EL (cell line): Measurements from ENCODE around the gene ARNT2.
"Not testable (repeated sequence)": the region's sequence is repeated elsewhere in the genome, so short reads cannot be mapped to it uniquely, and the experiment has no call there.

Experiments used
- DNase-seq: peaks from one replicate; pipeline ENCODE4 v3.0.0-alpha.2; 2016

Gene ARNT2

DNA sequence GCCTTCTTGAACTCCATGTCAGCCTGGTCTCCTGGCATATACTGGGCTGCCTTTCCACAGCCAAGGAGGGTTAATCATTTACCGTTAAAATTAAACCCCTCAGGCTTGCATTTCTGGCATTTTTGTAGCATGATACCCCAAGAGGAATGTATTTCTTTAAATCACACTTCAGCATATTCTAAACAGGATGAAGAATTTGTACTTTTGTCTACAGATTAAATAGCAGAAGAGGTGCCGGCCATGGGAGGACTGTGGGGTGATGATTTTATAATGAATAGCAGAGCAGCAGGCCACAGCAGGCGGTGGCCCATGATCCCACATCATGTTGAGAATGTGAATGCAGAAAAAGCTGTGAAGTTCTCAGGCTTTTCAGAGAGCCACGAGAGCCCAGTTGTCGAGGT, 90.2 kb downstream of the ARNT2 start:
- peak; percentile 96 for DNase-seq

DNA sequence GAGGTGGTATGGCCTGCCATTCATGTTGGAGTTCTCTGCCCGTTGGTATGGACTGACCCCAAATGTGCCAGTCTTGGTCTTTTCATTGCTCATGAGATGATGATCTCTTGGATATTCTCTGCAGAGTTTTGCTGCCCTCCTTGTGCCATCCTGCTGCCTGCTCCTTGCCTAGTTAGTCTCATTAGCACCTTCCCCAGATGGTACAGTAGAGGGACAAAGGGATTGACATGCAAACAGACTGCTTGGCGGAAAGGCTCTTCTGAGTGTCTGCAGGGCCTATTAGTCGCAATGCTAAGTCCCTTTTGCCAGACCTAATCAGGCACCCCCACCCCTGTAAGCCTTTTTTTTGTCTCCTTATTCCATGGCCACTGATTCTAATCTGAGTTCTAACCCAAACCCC, 90.6 kb downstream of the ARNT2 start:
- DNase-seq = no peak

DNA sequence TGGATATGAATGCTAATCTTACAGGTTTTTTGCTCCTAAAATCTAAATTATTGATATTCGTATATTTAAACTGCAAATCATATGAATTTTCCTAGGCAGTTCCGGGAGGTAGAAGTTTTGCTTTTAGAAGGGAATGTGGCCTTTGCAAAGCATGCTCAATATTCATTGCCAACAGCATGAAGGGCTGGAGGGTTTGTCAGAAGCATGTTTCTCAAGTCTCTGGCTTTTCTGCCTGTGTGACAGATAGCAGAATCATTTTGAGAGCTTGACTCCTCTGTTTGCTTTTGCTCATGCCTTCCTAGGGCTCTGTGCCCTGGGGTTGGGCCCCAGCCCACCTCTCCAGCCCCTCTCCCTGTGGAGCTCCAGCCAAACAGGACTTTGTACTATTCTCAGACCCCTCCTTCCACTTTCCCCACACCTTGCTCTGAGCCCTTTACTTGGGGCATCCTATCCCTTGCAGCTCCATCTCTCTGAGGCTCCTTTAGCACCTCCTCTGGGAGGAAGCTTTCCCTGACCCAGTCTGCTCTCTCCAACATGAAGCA, 91.3 kb downstream of the ARNT2 start:
- no peak for DNase-seq

DNA sequence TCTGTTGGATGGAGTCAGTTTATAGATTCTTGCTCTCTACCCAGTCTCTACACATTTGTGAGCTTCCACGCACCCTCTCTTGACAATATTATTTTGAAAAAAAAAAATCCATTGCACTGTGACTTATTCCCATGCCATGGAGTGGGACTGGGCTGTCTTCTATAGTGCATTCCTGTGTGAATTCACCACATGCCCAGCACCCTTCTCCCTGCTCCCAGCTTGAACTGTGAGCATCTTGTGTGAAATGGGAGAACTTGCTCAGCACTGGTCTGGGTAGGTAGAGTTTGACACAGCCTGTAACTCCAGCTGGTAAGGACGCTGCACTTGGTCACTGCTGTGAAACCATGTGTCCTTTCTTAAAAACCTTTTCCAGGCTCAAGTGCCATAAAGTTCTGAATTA, 91.9 kb downstream of the ARNT2 start:
- no peak for DNase-seq

DNA sequence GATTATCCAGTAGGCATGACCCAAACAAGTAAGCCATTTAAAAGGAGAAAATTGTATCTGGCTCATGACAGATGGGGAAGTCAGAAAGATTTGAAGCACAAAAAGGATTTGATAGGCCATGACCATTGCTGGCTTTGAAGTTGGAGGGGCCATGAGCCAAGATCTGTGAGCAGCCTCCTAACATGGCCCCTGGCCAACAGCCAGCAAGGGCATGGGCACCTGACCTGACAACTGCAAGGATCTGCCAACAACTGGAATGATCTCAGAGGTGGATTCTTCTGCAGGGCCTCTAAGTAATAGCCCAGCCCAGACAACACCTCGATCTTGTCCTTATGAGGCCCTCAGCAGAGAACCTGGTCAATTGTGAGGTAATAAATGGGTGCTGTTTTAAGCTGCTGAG, 93.0 kb downstream of the ARNT2 start:
- no peak for DNase-seq

DNA sequence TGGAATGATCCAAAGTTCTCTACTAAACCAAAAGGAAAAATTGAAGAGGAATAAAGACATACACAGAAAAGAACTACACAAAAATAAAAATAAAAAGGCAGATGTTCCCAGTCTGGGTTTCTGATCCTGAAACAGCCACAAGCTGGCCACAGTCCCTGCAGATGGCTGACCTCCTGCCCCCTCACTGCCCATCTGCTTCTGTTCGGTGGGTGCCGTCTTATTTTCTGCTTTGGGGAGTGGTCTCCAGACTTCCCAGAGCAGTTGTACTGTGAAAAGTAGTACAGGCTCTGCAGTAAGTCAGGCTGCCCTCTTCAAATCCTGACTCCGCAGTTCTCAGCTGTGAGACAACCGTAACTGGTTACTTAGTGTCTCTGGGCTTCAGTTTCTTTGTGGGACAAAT, 94.5 kb downstream of the ARNT2 start:
- no peak for DNase-seq

DNA sequence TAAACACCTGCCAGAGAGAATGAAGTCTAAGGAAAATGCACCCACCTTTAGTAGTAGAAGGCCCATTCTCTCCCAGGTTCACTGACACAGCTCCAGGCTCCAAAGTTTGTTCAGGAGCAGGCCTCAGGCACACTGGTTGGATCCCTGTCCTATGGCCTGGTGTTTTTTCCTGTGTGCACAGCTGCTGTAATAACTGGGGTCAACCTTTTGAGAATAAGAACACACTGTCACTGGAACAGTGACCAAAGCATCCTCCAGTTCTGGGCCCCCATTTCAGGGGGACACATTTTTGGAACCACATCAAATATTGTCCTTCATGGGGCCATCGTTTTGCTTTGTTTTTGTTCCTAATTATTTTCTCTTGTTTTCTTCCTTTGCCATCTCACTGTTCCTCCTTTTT, 95.8 kb downstream of the ARNT2 start:
- no peak for DNase-seq

DNA sequence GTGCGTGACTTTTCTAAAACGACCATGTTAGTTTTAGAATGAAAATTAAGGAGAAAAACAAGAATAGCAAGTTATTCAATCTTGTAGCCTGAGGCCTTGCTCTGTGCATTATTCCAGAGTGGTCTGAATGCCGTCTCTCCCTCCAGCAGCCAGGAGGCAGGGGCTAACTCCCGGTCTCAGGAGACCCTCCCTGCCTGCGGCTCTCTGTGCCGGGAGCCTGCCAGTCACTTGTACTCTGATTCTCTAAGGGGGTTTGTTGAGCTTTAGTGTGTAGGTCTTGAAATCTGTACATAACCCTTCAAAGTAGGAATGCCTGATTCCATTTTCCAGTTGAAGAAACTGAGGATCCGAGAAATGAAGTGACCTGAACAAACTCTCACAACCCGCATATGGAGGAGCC, 97.3 kb downstream of the ARNT2 start:
- DNase-seq = no peak

DNA sequence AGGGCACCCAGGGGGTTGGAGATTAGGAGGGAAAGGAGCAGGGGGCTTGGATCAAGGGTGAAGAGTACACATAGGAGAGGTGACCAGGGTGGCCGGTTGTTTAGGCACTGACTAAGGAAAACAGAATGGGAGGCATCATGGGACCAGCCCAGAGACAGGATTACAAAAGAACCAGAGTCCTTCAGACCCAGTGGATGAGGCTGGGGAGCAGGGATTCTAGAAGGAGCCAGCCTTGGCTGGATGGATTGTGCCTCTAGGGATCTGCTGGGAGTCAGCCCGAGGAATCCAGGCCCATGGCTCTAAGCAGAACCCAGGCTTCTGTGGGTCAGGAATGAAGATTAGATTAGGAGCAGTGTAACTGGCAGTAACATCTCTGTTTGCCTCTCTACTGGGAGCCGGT, 98.6 kb downstream of the ARNT2 start:
- DNase-seq = no peak

DNA sequence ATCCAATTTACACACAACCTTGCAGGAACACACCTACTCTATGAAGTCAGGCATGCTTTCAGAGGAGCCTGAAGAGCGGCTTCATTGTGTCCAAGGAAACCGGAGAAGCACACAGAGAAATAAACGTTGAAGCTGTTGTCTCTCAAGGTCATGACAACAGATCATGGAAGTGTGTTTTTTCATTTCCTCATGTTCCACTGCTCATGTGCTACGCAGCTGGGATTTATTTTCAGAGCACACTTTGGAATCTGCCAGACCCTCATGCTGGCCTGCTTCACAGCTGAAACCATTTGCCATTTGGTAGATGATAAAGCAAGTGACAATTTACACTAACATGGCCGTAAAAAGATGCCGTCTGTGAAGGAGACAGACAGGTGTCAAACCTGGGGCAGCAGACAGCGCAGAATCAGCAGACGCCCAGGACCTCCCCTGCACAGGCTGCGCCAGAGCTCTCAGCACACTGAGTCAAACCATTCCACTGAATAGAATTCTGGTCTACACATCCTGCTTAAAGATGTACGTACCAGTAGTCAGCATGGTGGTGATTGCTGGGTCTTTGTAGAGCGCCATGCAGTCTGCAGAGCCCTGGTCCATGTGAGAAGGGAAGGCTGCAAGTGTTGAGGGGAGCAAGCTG, 99.3 kb downstream of the ARNT2 start:
- no peak for DNase-seq

DNA sequence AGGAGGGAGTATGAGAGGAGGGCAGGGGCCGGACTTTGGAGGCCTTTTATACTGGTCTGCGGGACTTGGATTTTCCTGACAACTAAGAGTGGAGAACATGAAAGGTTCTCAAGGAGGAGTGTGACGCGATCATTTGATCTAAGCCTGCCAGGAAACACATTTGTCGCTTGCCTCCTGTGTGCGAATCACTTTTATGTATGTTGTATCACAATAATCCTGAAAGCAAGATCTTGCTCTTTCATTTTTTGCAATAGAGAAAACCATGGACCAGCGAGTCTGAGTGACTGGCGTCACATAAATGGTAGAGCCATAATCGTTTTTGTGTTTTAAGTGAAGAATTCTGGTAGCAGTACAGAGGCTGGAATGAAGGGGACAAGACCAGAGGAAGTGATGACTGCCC, 100.7 kb downstream of the ARNT2 start:
- no peak for DNase-seq

DNA sequence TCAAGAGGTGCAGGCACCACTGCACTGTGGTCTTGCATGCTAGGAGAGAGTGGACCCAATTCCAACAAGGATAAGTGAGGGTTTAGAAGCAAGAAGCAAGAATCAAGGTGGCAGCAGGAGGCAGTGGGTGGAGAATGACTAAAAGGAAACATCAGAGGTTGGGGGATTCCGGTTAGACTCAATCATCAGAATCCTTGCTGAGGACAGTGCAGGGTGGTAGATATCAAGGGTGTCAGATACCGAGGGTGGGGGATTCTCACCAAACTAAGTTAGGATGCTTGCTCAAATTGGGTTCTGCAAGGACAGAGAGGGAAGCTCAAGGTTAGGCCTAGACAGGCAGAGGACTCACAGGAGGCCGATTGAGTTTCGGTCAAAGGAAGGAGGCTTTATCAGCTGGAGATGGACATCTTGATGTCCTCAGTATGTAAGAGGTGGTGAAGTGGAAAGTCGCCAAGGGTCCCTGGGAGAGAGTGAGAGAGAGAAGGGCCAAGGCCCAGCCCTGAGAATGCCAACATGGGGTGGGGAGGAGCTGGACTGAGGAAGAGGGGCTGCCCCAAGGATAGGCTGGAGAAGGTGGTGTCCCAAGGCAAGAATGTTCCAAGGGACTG, 102.2 kb downstream of the ARNT2 start:
- no peak for DNase-seq

DNA sequence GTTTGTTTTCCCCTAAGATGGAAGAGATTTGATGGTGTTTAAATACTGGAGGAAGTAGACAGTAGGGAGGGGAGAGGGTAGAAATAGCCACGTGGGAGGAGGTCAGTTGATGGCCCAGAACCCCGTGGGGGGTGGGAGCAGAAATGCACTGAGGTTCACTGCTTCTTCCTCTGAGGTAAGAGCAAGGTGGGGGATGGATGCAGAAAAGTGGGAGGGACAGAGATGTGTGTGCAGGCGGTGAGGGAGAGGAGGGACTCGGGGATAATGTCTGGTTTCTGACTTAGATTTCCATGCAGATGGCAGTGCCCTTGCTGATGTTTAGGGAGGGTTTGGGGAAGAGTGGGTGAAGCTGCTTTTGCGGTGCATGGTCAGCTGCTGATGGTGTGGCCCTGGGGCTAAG, 102.9 kb downstream of the ARNT2 start:
- DNase-seq = peak; percentile 86

DNA sequence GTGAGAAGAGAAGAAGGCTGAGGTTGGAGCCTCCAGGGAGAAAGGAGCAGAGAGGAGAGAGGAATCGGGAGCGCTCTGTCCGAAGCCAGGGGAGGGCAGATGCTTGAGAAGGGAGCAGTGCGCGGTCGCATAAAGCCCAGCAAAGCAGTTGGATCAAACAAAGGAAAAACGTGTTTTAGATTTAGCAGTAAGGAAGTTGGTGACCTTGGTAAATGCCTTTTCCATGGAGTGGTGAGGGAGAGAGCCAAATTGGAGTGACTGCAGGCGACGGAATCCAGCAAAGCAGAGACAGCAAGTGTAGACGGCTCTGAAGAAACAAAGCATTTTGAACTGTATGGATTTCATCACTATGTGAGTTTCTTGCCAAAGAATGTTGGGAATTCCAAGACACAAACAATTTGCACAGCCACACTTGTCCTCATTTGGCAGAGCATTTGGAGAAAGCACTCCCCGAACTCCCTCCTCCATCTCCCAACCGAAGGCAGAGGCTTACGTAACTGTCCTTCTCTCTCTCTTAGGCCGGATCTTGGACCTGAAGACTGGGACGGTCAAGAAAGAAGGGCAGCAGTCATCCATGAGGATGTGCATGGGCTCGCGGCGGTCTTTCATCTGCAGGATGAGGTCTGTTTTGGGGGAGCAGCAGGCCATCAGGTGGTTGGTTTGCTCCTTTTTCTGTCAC, 103.6 kb downstream of the ARNT2 start:
- DNase-seq = peak; percentile 95

DNA sequence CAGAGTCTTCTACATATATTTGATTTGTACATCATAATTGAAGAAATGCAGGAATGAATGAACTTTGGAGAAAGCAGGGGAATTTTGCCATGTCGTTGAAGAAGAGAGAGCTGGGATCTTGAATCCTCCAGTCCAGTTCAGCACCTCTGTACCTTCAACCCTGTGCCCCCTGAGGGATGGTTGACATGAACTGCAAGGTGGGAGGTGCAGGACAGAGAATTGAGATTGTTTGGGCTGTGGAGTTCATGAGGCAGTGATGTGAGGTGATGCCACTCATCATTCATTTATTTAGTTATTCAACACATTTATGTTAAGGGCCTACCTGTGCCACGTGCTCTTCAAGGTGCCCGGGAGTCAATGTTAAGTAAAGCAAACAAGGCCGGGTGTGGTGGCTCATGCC, 104.6 kb downstream of the ARNT2 start:
- DNase-seq = no peak

DNA sequence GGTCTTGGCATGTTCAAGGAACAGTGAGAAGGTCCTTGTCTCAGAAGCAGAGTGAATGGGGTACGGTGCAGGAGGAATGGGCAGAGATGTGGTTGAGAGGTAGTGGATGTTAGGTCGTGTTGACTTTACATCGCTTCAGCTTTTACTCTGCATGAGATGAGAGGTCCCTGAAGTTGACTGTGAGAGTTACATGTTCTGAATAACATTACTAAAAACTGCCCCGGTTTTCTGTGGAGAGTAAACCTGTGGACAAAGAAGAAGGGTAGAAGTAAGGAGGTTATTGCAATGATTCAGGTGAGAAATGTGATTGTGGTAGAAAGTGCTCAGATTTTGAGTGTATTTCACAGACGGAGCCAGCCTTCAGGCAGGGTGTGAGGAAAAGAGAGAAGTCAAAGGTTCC, 105.6 kb downstream of the ARNT2 start:
- DNase-seq = no peak

DNA sequence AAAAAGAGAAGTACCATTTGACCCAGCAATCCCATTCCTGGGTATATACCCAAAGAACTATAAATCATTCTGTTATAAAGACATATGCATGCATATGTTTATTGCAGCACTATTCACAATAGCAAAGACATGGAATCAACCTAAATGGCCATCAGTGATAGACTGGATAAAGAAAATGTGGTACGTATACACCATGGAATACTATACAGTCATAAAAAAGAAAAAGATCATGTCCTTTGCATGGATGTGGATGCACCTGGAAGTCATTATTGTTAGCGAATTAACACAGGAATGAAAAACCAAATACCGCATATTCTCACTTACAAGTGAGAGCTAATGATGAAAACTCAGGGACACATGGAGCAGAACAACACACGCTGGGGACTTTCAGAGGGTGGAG, 106.8 kb downstream of the ARNT2 start:
- DNase-seq = not testable (repeated sequence)

DNA sequence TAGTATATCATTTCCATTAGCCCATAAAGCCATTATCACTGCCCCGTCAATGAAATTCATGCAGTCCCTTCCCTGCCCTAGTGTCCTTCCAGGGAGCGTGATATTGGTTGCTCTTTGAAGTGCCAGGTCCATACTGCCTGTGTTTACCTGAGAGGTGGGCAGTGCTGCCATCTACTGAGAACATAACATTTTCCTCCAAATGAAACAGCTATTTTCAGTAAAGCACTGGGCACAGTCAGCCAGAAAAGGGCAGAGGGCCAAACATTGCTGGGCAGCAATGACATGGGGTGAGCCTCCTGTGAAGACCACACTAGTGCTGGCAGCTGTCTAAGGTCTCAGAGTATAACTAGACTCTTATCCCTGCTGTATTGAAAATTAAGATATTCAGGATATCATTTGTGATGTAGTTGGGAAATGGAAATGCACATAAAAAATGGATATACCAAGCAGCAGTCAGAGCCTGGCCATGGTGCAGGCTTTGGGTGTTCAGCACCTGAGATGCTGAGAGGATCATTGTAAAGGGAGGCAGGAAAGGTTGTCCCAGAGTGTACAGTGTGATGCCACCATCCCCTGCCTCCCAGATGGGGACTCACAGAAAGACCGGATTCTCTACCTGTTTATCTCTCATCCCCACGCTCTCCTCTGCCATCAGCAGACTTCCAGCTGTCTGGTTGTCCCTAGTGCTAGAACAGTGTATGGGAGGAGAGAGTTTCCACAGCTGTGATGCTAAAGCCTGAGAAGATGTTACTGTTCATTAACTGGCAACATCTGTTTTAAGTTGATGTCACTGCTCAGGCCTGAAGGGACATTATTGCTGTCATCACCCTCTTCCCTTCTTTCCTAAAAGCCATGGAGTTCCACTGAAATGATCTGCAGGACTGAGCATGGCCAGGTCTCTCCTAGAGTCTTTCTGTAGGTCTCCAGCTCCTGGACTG, 108.8 kb downstream of the ARNT2 start:
- DNase-seq = peak; percentile 37

DNA sequence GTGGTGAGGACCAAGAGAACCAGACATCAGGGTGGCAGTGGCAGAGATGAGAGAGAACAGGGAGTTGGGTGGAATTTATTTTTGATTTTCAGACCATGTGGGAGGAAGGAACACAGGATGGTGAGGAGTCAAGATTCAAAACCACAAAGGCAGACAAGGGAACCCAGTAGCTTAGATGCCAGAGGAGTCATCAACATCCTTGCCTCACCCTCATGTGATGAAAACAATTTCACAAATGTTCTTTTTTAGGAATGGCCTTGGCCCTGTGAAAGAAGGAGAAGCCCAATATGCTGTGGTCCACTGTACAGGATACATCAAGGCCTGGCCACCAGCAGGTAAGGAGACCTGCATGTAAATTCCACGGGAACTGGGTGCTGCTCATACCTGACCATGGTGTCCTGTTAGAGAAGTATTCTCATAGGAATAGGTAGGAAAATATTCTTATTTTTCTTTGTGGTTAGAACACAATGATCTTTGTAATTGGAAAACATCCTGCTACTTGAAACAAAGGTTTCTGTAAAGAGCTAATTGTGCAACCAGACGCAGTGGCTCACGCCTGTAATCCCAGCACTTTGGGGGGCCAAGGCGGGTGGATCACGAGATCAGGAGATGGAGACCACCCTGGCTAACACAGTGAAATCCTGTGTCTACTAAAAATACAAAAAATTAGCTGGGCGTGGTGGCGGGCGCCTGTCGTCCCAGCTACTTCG, 110.0 kb downstream of the ARNT2 start:
- DNase-seq = peak; percentile 74

DNA sequence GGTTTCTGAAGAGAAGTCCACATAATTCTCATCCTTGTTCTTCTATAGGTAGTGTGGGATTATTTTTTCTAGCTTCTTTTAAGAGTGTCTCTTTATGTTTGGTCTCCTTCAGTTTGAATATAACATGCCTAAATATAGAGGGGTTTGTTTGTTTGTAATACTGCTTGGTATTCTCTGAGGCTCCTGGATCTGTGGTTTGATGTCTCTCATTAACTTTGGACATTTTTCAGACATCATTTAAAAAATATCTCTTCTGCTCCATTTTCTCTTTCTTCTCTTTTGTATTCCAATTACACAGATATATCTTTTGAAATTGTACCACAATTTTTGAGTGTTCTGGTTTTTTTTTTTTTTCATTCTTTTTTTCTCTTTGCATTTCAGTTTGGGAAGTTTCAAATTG, 113.1 kb downstream of the ARNT2 start:
- no peak for DNase-seq

DNA sequence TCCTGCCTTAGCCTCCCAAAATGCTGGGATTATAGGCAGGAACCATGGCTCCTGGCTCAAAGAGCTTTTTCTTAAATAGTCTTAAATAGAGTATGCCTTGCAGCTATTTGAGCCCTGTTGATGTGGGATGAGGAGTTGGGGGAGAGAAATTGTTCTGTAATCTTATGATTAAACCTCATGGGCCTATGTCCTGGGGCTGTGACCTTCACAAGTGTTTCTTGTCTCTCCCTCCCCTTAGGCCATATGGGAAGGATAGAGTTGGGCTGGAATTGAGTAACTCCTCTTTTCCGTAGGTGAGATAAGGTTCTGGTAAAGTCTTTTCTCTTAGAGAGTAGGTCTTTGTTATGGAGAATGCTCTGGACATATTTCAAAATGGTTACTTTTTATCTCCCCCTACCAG, 114.3 kb downstream of the ARNT2 start:
- no peak for DNase-seq

DNA sequence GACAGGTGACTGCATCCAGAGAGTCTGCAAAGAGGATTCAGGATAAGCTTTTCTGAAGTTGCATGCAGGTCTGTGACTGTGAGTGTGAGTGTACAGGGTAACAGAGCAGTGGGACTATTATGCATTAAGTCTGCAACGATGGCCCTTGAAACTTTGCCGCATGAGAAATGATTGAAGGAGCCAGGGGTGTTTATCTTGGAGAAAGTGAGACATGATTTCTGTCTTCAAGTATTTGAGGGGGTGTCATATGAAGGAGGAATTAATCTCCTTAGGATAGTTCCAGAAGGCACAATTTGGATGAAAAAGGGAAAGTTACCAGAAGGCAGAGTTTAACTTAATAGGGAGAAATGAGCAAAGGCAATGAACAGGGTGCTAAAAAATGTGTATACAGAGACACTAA, 119.6 kb downstream of the ARNT2 start:
- DNase-seq = no peak

DNA sequence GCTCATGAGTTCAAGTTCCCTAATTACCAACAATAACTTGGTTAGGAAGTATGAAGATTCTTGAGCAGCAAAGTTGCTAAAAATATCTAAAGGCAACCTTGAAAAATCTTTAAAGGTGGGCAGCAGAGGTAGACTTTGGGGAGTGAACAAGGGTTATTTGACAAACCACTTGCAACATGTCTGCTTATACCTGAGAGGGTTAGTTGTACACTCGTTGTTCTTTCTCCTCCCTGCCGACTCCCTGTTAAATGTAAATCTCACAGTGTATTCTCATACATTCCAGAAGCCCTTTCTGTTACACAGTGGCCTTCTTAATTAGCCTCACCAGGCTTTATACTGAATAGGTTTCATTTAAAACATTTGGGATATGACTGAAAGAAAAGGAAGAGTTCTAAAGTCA, 121.7 kb downstream of the ARNT2 start:
- no peak for DNase-seq
